ENCODE data around the gene PITPNC1.

DNA sequence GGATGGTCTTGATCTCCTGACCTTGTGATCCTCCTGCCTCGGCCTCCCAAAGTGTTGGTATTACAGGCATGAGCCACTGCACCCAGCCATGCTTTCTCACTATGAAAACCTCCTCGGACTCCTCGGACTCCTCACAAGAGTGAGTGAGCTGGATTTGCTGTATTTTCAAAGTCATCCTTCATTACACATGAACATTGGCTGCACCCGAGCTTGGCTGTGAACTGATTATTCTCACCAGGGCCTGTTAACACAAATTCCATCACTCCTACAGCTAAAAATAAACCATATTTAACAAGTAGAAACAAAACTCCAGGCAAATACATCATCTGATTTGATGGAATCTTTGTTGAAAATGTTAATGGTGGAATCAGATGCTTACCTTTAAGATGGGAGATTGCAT lies 50.3 kb downstream of the PITPNC1 start:
- TF ChIP-seq, protein P1, sequence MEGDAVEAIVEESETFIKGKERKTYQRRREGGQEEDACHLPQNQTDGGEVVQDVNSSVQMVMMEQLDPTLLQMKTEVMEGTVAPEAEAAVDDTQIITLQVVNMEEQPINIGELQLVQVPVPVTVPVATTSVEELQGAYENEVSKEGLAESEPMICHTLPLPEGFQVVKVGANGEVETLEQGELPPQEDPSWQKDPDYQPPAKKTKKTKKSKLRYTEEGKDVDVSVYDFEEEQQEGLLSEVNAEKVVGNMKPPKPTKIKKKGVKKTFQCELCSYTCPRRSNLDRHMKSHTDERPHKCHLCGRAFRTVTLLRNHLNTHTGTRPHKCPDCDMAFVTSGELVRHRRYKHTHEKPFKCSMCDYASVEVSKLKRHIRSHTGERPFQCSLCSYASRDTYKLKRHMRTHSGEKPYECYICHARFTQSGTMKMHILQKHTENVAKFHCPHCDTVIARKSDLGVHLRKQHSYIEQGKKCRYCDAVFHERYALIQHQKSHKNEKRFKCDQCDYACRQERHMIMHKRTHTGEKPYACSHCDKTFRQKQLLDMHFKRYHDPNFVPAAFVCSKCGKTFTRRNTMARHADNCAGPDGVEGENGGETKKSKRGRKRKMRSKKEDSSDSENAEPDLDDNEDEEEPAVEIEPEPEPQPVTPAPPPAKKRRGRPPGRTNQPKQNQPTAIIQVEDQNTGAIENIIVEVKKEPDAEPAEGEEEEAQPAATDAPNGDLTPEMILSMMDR (IDR thresholded peaks at IDR 0.05): no peak
- no peak for TF ChIP-seq ZFX (IDR thresholded peaks at IDR 0.05; ENCODE audit: borderline replicate concordance)
